ENCODE measurements around the gene MACROD2.

MACROD2 gene

GRCh38 chr20:14334306-14334930 lies 339.1 kb downstream of the MACROD2 start:
- no peak overlapping the region for H3K4me3 ChIP-seq (ENCODE audit: control insufficient read depth, low read depth, low read length)
- TF ChIP-seq, protein P1, sequence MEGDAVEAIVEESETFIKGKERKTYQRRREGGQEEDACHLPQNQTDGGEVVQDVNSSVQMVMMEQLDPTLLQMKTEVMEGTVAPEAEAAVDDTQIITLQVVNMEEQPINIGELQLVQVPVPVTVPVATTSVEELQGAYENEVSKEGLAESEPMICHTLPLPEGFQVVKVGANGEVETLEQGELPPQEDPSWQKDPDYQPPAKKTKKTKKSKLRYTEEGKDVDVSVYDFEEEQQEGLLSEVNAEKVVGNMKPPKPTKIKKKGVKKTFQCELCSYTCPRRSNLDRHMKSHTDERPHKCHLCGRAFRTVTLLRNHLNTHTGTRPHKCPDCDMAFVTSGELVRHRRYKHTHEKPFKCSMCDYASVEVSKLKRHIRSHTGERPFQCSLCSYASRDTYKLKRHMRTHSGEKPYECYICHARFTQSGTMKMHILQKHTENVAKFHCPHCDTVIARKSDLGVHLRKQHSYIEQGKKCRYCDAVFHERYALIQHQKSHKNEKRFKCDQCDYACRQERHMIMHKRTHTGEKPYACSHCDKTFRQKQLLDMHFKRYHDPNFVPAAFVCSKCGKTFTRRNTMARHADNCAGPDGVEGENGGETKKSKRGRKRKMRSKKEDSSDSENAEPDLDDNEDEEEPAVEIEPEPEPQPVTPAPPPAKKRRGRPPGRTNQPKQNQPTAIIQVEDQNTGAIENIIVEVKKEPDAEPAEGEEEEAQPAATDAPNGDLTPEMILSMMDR (IDR thresholded peaks at IDR 0.05; ENCODE audit: control insufficient read depth, insufficient read depth, low read depth, low read length, missing control alignments): peak; percentile 27
- DNase-seq (ENCODE audit: low read depth): no peak

- no peak overlapping the region for H3K4me3 ChIP-seq (ENCODE audit: control insufficient read depth, low read depth, low read length)
Observed at GRCh38 chr20:14335052-14335451, 339.7 kb downstream of the MACROD2 start.

DNA sequence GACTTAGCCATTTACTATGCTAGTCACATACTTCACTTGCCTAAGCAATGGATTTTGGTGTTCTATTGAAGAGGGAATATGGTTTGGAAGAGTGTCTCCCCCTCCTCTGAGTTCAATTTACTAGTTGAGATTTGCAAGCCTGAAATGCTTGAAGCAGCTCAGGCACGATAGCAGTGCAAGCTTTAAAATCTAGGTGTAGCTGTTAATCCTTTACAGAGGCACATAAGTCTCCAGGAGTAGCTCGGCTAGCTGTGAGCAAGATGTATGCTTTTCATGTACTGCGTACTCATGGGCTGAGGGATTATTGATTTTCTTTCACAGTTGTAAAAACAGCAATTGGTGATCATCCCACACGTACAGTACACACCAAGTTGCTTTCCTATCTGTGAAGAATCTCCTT lies 341.4 kb downstream of the MACROD2 start:
- H3K4me3 ChIP-seq (ENCODE audit: control insufficient read depth, low read depth, low read length): peak overlapping the region; percentile 46; the same call in 1 of the 2 replicates
- TF ChIP-seq, protein P1 (IDR thresholded peaks at IDR 0.05; ENCODE audit: control insufficient read depth, insufficient read depth, low read depth, low read length, missing control alignments): no peak
- no peak for DNase-seq (ENCODE audit: low read depth)

More at GRCh38 chr20:14335052-14335451, 339.7 kb downstream of the MACROD2 start:
- DNase-seq (ENCODE audit: low read depth): no peak
- TF ChIP-seq, protein P1 (IDR thresholded peaks at IDR 0.05; ENCODE audit: control insufficient read depth, insufficient read depth, low read depth, low read length, missing control alignments): no peak

GRCh38 chr20:14337400-14338171 lies 342.3 kb downstream of the MACROD2 start, which contains the start of gene FLRT3:
TSS of gene FLRT3 (minus strand) at chr20:14337612. CDS start at chr20:14327506, 10,106 bp downstream.
- TF ChIP-seq, protein P1 (IDR thresholded peaks at IDR 0.05; ENCODE audit: control insufficient read depth, insufficient read depth, low read depth, low read length, missing control alignments): peak; percentile 71
- DNase-seq (ENCODE audit: low read depth): peak; percentile 59
- H3K4me3 ChIP-seq (ENCODE audit: control insufficient read depth, low read depth, low read length): peak within 1 kb of the TSS; percentile 46

DNA sequence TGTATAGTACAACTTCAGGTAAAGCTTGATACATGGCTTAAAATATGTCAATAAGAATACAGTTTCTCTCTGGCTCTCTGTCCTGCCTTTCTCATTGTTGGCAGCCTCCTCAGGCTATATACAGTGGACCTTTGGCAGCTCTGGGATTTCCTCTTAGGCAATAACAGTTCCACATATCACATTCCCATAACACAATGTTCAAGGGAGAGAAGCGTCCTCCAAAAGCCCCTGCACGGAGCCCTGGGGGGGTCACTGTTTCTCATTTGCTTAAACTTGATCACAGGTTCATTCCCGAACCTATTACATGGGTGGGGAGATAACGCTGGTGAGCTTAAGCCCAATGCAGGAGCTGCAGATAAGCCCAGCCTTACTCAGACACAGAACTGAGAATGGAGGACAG lies 346.5 kb downstream of the MACROD2 start:
- TF ChIP-seq, protein P1 (IDR thresholded peaks at IDR 0.05; ENCODE audit: control insufficient read depth, insufficient read depth, low read depth, low read length, missing control alignments): no peak
- no peak for DNase-seq (ENCODE audit: low read depth)
- H3K4me3 ChIP-seq (ENCODE audit: control insufficient read depth, low read depth, low read length): no peak overlapping the region

DNA sequence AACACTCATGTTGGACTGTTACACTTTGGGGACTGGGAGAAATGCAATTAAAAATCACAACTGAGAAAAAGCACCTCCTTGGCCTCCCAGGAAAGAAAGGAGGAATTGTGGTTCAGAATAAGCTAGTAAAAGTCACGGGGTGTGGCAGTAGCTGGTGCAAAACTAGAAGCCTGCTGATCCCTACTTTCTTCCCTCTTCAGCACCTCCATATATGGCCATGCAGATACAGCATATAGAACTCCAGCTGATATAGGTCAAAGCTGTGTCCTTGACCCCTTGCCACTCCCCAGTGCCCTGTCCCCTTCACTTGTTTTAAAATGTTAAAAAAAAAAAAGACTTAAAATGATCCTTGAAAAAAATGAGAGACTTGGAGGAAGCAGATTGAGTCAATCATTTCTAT lies 347.6 kb downstream of the MACROD2 start:
- H3K4me3 ChIP-seq (ENCODE audit: control insufficient read depth, low read depth, low read length): no peak overlapping the region
- no peak for DNase-seq (ENCODE audit: low read depth)
- TF ChIP-seq, protein P1 (IDR thresholded peaks at IDR 0.05; ENCODE audit: control insufficient read depth, insufficient read depth, low read depth, low read length, missing control alignments): no peak
